GM19240 (cell line): Measurements from ENCODE around the gene MFSD6.

ENCODE experiments used
- DNase-seq: peaks from one replicate; pipeline ENCODE4 v3.0.0; 2011; ENCODE audit warnings: low spot score; ENCODE audit not compliant: insufficient read length

MFSD6 gene

DNA sequence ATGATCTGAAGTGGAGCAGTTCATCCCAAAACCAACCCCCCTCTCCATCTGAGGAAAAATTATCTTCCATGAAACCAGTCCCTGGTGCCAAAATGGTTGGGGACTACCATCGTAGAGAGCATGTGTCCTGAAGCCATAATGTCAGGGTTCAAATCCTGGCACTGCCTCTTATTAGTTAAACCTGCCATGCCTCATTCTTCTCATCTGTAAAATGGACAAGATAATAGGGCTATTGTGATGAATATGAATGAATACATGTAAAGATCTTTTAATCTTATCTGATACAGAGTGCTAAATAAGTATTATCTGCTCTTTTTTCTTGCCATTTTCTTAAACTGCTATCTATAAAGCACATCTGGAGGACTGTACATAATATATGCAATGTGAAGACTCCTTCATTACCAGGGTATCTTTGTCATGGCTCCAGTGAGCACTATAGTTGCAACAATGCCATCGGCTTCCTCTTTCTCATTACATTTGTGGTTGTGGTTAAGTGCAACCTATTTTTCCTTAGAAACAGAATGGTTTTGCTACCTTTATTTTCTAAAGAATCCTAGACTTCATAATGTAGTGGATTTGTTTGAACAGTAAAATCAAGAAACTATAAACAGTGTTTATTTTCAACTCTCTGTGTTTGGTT, 27.0 kb downstream of the MFSD6 start:
- no peak for DNase-seq

DNA sequence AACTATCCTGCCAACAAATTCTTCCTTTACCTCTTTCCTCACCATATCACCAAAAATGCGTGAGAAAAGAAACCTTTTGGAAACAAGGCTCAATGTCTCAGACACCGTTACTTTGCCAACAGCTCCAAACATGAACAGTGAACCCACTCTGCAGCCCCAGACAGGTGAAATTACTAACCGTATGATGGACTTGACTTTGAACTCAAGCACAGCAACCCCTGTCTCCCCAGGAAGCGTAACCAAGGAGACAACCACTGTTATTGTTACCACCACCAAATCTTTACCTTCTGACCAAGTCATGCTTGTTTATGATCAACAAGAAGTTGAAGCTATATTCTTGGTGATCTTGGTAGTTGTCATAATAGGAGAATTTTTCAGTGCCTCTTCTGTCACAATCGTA, 28.4 kb downstream of the MFSD6 start:
- no peak for DNase-seq

DNA sequence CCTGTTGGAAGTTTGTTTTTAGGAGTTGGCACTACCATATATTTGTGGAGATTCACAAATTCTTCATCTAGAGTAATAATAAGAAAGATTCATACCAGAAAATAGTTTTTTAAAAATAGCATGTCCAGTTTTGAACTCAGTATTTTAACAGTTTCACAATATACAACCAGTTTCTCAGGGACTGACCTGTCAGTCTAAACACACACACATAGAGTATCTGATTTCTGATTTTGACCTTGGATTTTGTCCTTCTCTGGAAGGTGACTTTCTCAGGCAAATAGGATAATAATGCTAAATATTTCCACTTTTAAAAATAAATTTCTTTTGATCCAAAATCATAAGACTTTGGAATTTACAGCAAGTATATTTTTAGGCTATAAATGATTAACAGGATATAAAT, 32.0 kb downstream of the MFSD6 start:
- DNase-seq, result no peak

DNA sequence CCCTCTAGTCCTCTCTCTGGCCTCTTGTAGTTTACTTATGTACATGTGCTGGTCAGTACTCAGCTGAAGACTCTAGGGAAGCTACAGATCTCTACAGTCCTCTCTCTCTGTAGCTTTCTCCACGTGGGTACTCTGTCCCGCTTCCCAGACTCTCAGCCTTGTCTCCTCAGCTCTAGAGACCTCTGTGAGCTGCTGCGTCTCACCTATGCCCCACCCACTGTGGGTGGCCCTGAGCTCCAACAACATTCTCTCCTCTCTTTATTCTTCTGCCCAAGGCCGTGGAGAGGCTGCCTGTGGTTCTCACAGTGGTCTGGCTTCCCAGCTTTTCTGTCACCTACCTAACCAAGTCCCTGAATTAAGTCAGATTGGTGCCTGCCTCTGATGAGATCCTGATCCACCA, 33.4 kb downstream of the MFSD6 start:
- DNase-seq, result no peak

DNA sequence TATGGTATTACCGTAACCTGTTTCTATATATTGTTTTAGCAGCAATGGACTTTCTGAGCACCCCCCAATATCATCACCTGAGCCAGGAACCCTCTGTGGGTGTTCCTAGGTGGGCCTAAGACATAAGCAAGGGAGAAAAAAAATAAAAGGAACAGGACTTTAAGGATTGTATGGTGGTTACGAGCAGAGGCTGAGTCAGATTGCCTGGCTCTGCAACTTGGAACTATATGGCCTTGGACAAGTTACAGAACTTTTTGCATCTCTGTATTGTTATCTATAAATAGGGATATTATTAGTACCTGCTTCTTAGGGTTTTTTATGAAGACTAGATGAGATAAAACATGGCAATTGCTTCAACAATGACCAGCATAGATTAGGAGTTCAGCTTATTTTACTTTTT, 34.9 kb downstream of the MFSD6 start:
- no peak for DNase-seq

DNA sequence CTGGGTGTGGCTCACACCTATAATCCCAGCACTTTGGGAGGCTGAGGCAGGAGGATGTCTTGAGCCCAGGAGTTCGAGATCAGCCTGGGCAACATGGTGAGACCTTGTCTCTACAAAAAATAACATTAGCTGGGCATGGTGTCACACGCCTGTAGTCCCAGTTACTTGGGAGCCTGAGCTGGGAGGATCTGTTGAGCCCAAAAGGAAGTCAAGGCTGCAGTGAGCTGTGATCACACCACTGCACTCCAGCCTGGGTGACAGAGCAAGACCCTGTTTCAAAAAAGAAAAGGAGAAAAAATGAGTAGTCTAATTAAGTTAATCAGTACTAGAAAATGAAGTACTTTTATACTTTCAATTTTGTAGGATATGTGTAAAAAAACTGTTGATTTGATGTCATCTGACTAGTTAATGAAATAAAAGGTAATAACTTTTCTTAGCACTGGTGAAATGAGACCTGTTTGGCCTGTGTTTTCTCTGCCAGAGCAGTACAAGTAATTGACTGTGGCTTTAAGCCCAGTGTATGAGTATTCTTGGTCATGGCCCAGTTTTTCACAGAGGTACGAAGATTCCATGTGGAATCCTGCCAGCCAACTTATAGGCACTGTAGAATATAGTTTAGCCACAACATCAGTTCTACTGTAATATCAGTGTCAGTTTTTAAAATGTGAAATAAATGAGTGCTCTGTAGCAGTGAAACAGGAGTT, 35.8 kb downstream of the MFSD6 start:
- DNase-seq, result no peak

DNA sequence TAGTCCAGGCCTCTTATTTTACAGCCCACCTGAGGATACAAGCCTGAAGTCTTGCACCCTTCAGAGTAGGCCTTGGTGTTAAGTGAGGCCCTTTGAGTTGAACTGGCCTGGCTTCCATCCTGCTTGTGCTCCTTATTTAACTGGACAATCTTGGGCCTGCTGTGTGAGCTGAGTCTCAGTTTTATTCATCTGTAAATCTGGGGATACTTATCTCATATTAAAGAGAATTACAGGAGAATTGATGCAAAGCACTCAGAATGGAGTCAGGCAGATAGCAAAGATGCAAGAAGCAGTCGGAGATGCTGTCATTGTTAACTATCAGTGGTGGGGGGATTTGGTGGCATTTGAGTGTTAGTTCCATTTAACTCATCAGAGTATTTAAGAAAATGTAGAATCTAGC, 36.8 kb downstream of the MFSD6 start:
- DNase-seq, result no peak

DNA sequence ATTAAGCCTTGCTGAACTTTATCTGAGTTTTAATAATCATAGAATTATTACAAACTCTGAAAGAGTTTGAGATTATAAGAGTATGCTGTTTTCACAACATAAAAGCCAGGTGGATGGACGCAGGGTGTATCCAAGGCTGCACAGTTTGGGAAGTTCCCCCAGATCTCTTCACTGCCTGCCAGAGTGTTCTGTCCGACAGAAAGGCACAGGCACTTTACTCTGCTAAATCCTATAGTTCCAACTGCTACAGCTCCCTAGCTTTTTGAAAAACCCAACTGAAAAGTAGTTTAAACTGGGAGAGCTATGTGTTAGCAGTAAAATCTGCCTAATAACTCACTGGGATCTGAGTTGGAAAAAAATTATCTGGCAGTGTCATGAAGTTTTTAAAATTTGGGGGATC, 38.0 kb downstream of the MFSD6 start:
- no peak for DNase-seq

DNA sequence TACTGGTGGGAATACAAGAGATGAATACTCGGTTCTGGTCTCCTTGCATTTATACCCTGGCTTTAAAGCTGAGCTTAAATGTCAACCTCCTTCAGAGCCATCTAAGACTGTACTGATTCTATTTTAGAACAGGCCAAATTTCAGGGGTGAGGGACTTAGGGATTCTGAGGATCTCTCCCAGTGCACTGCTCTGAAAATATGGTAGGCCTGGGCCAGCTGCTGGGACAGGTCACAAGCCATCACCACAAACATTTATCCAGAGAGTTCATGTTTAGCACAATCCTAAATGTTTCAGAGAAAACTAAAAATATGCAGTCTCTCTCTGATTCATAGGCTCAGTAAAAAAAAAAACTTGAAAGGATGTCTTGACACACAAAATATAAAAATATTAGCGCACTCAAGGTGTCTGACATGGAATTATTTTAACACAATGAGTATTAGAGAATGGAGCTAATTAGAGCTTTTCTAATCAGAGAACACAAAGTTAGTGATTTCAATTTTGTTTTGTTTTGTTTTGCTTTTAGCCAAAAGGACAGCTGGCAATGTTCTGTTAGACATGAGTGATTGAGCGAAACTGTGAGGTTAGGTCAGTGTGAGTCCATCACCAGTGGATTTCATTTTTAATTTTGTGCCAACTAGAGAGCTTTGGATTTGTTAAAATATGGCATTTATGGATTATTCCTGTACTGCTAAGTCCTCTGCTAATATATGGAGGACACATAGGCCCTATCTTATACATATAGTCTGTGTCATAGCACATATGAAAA, 38.8 kb downstream of the MFSD6 start:
- DNase-seq, result no peak

DNA sequence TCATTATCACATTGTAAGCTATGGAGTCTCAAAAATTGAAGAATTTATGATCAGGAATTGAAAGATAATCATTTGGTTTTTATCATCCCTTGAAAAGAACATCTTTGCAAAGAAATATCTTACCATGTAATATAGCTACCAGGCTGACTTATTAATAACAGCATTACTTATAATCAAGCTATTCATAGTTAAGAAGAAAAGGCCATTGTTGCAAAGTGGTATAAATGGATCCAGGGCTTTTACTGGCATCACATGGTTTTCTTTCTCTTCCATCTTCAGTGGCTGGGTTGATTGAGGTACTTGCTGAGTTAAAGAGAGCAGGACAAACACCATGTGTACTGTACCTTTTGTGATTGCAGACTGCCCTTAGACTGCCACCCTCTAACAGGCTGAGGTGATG, 39.6 kb downstream of the MFSD6 start:
- no peak for DNase-seq

DNA sequence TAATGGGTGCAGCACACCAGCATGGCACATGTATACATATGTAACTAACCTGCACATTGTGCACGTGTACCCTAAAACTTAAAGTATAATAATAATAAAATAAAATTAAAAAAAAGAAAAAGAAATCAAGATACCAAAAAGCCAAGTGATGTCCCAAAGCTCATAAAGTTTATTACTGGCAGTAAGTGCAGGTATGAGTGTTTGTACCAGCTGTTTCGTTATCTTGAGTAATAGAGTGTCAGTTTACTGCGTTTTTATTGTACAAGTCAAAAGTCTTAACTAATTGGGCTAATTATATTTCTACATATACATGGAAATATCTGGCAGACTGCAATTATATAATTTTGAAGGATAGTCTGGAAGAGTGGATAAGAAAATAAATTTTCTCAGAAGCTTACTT, 41.8 kb downstream of the MFSD6 start:
- DNase-seq, result no peak

DNA sequence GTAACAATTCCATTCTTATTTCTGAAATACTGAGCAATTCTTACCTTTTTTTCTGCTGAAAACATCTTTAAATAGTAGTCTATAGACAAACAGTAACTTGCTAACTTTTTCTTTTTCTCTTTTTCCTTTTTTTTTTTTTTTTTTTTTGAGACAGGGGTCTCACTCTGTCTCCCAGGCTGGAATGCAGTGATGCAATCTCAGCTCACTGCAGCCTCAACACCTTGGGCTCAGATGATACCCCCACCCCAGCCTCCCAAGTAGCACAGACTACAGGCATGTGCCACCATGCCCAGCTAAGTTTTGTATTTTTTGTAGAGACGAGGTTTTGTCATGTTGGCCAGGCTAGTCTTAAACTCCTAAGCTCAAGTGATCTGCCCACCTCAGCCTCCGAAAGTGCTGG, 42.2 kb downstream of the MFSD6 start:
- DNase-seq, result no peak

DNA sequence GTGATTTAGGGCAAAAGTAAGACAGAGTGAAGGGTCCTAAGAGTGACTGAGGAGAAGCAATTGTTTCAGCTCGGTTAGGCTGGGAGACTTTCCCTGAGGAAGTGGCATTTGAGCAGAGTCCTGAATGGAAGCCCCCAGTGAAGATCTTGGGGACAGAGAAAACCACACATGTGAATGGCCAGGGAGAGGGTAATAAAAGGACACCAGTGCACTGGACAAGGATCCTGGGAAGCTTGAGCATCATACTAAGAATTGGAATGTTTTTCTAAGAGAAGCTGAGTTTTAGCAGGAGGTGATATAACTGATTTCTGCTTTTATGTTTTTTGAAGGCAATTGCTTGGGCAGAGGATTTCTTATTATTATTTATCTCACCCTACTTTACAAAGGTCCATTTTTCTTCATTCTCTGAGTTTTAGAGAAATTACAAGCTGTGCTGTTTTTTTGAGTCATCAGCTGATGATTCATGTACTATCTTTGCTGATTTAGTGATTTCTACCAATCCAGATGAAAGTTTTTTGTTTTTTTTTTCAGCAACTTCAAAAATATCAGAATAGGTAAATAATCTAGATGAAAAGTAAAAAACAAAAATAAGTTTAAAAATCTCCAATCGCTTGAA, 43.5 kb downstream of the MFSD6 start:
- no peak for DNase-seq

DNA sequence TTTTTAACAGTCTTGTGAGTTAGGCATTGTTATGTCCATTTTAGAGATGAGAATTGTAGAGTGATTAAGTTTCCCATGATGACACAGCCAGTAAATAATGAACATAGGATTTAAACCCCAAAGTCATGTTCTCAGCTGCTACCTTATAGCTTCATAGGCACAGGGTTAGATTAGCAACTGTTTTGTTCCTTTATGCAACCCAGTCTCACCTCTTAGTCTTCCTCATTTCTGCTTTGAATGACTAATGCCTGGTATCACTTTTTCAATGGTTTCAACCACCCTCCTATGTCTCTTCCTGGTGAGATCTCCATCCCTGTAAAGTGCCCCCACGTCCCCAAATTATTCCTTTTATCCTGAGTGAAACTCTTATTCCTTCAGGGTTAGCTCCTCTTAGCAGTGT, 44.3 kb downstream of the MFSD6 start:
- no peak for DNase-seq

DNA sequence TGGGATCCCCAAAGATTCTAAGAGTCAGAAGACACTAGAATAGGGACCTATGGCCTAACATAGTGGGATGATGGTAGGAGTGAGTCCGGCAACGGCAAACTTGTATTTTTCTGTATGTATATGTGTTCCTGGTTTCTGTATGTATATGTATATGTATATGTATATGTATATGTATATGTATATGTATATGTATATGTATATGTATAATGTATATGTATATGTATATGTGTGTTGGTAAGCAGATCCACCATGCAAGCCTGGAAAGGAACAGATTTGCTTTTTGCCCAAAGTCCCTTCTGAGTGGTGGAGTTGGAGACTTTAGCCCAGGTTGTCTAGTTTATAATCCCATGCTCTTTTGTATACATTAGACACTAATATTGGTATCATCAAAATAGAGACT, 46.6 kb downstream of the MFSD6 start:
- DNase-seq, result no peak

DNA sequence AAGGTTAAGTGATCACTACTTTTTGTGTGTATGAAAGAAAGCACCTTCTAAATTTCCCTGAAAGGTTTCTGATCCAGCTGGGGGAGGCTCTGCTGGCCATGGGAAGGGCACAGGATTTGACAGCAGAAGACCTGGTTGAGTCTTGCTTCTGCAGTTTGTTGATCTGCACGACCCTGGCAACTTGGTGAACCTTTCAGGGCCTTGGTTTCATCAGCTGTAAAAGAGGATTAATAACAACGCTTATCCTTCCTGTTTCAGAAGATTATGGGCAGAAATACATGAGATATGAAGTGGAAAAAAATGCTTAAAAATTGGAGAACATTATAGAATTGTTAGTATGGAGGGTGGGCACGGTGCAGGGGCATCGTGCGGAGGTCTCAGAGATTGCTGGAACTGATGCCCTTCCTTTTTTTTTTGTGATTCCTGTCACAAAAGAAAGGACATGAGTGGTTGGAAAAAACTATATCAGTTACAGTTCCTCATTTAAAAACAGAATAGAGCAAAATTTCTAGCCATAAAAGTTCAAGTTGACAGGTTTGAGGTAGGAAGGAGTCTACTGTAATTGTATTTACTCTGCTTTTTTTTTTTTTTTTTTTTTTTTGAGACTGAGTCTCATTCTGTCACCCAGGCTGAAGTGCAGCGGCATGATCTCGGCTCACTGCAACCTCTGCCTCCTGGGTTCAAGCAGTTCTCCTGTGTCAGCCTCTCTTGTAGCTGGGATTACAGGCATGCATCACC, 47.4 kb downstream of the MFSD6 start:
- no peak for DNase-seq

DNA sequence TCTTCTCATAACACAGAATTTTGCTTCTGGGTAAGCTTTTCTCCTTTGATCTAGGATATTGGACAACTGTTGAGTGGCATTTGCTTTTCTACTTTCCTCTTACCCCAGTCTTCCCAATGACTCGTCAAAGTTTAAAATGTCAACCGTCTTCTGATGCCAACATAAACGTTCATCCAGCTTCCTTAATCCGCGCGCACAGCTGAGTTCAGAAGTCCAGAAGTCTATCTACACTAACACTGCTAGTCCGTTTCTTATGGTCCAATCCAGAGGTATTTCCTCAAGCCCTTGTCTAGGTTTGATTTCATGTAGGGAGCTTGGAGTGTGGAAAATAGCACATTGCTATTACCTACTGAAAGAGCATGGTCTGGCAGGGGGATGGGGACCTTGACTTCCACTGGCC, 48.7 kb downstream of the MFSD6 start:
- DNase-seq, result no peak

DNA sequence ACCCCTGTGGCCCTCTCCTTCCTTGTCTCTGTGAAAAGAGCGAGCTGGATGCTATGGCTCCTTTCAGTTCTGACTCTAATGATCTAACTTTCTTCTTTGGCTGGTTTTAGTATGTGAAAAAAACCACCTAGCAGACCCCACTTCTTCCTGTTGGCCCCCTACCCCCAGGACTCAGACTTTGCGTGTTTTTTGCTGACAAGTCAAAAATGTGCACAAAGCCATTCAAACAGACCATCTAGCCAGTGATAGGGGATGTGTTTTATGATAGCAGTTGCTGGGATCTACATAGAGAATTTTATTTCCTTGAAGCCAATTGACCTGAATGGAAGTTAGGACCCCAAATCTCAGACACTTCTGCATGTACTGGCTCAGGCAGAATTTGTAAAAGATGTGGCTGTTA, 49.1 kb downstream of the MFSD6 start:
- DNase-seq, result no peak

DNA sequence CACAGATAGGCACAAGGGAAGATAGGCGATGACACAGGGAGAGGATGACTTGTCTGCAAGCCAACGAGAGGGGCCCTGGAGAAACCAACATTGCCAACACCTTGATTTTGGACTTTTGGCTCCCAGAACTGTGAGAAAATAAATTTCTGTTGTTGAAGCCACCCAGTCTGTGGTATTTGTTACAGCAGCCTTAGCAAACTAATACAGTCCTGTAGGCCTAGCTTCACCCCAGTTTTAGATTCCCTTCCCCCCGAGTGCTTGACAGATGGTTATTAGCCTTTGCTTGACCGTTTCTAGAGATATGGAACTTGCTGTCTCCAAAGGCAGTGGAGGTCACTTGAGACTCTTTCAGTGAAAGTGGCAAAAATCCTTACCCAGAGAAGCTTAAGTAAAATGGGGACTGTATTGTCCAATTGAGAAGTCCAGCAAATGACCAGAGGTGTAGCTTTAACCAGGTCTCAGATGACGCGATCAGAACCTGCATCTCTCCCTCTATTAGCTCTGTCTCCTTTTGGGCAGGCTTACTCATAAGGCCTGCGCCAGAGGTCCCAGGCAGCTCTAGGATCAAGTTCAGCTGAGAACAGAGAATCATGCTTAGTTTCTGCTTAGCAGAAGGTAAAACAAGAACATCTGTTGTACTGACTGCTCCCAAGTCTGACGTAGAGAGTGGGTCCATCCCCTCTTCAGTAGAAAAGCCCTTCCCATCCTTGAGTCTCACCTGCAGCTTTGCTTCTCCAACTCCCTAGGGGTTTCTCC, 50.4 kb downstream of the MFSD6 start:
- DNase-seq, result no peak

DNA sequence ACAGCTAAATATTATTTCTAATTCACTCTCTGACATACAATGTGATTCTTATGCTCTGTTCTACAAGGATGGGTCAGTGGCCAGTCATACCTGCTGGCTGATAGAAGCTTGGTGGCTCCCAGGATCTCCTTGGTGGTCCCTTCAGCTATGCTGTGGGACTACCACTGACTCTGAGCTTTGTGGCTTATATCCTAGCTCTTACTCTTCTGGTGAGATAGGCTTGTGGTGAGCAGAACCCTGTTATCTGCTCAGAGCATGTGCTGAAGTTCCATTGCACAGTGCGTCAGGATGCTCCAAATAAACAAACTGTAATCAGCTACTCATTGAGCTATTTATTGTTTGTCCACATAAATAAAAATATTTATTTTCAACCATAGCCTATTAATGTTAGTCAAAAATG, 51.7 kb downstream of the MFSD6 start:
- DNase-seq, result no peak

DNA sequence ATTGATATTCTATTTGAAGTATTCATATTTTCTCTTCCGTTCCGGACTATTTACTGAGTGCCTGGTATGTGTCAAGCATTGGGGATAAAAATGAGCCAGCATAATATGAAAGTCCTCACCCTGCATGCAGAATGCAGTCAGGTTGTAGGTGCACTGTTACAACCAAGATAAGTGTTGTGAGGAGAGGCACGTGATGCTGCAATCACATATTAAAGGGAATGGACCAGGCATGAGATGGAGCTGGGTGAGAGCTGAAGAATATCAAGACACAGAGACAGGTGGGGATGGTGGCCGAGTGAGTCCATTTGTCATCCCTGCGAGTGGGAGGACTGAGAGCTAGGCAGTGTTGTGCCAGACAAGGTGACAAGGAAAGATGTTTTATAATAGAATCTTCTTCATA, 52.3 kb downstream of the MFSD6 start:
- DNase-seq, result no peak
